Brain pericyte (primary cell): Measurements from ENCODE around the gene CNTFR.

Experiments used
- DNase-seq: peaks from one replicate; pipeline ENCODE4 v3.0.0-alpha.2; 2012; ENCODE audit warnings: low read depth, low spot score

Gene CNTFR

DNA sequence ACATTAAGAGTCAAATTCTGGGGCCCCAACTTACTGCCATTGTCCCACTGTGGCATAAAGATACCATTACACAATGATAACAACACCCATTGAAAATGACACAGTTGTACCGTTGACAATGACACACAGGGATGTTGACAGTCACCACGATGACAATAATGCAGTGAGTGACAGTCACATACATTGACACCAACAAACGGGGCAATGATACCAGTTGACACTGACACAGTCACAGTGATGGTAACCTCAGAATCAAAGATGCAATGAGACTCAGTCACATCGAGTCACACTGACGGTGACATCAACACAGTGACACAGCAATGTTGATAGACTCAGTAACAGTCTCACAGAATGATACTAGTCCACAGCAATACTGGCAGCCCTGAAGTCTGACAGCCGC is 16.9 kb downstream of the CNTFR start:
- DNase-seq: no peak

DNA sequence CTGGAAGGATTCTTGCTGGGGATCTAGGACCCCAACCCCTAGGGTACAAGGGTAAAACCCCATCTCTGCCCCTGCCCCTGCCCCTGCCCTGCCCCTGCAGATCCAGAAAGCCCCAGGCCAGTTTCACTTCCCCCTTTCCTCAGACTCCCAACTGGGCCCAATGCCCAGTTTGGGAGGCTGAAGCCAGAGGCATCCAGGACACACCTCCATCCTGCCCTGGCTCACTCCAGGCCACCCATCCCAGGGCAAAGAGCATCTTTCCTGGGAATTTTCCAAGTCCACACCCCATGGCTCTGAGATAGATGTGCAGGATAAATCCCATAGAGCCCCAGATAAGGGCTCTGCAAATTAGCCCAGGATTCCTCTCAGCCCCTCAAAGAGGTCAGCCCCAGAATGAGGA is 17.4 kb downstream of the CNTFR start:
- DNase-seq: no peak

DNA sequence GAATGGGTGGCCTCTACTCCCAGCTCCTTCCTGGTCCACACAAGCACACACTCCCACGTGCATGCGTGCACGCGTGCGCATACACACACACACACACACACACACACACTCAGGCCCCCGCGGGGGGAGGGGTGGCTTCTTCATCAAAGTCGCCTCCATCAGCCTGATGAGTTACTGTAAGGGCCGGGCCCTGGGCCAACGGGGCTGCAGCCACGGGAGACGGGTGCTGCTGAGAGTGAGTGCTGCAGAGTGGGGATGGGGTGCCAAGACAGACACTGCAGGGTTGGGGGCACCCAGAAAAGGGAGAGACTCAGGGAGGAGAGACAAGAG is 18.1 kb downstream of the CNTFR start:
- DNase-seq: no peak

DNA sequence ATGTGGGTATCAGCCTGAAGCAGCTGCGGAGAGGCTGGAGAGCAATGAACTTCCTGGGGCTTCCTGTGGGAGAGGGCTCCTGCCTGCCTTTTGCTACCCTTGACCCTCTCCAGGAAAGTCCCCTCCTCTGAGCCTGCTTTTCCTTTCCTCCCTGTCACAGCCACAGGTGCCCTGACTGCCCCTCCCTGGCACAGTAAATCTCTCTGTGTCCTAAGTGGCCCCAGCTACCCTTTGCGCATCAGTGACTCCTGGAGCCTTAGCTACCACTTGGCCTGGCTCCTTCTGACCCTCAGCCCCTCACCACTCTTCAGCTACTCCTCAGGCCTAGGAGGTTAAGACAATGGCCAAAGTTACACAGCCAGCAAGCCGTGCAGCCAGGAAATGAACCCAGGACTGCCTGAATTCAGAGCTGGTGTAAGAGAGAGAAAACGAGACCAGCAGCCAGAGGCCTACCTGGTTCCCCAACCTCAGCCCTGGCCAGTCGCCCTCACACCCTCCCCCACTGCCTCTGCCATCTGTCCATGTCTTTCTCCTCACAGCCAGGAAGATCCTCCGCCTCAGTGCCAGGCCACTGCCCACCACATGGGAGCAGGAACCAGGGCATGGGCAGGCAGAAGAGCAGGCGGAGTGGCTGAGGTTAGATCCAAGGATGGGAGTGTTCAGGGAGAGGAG is 18.6 kb downstream of the CNTFR start:
- no peak for DNase-seq

DNA sequence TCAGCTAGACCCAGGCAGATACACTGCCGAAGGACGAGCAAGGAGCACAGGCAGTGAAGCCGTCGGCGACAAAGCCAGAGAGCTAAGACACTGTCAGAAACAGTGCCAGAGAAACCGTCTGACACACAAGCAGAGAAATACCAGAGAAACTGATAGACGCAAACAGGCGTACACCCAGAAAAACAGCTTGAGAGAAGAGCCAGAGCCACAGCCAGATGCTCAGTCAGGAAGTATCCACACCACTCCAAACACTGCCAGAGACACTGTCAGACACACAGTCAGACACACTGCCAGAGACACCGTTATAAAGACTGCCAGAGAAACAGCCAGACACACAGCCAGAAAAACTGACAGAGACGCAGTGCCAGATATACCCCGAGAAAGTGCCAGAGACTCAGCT is 19.1 kb downstream of the CNTFR start:
- no peak for DNase-seq

DNA sequence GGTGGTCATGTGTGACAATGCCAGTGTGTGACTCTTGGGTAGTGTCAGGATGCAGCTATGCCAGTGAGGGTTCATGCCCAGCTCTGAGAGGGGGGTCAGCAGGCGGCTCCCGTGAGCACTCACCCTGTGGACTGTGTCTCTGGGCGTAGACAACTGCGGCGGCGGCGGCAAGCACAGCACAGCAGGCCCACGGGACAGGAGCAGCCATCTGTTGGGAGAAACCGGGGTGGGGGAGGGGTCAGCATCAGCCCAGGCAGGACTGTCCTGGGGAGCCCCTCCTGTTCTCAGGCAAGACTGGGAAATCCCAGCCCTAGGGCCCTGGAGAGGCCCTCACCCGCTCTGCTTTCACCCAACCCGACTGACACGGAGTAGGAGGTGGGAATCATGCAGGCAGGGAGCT is 20.8 kb downstream of the CNTFR start:
- no peak for DNase-seq

DNA sequence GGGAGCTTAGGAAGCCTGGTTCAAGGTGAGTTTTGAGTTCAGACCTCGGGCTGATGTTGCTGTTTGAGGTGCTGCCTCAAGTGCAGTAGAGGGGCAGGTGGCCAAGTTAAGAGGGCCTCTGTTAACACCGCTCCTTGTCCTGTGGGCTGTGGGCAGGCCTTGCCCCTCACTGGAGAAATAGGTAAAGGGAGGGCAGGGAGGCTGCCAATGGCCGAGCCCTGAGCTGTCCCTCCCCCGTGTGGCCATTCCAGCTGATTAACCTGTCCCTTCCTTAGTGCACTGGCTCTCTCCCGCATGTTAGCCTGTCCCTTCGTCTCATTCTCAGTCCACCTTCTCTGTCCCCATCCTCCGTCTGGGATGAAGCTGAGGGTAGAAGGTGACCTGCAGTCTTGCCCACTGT is 21.4 kb downstream of the CNTFR start:
- DNase-seq: no peak

DNA sequence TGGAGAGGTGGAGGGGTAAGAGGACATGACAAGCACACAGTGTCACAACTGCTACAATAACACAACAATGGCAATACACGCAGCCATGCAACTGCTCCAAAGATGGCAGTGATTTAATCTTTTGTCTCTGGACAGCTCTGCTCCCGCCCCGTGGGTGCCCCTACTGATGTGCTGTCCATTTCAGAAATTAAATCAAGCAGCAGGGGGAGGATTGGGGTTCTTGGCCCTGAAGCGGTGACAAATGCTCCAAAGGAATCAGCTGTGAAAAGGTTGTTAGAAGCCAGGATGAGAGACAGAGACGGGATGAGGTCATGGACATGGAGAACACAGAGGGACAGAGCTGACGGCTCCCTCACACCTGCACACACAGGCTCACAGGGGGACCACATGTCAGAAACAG is 22.6 kb downstream of the CNTFR start:
- DNase-seq: no peak

DNA sequence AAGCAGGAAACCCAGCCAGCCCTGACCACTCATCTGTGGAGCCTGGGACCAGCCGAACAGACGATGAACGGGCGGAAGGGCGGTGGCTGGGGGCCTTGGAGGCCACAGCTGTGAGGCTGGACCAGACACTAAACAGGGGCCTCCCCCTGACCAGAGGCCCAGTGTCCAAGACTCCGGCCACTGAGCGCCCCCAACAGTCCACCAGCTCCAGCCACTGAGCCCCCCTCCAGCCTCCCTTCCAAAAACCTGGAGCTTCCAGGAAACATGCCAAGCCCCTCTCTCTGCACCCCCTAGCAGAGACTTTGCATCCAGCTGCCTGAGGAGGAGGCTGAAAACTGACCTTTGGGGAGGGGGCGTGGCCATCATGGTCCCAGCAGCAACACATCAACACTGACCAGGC is 23.2 kb downstream of the CNTFR start:
- DNase-seq: no peak

DNA sequence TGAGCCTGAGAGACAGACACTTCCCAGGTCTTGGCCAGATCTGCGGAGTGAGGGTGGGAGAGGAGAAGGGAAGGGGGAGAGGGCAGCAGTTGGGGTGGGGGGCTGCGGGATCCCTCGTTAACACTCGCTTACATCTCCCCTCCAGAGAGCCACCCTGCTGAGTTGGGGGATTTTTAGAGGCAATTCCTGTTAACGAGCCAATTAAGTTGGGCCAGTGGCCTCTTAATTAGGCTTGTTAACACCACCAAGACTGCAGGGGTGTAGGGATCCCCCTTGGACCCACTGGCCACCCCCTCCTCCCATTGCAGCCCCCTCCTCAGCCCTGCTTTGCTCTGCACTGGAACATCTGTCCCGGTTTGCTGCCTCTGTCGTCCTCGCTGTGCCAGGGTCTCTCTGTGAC is 23.7 kb downstream of the CNTFR start:
- no peak for DNase-seq

DNA sequence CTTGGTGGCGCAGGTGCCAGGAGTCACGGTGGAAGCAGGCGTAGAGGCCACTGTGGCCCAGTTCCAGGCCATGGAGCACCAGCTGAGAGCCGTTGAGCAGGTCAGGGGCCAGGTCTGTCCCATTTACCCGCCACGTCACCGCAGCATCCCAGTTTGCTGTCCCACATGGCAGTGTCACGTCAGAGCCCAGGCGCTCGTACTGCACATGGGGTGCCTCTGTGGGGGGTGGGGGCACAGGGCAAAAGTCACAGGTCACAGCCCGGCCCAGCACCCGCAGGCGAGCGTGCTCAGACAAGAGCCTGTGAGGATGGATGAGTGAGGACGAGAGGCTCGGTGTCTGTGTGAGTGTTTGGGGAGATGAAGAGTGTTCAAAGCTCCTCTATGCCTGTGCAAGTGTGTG is 24.9 kb downstream of the CNTFR start:
- DNase-seq: no peak

DNA sequence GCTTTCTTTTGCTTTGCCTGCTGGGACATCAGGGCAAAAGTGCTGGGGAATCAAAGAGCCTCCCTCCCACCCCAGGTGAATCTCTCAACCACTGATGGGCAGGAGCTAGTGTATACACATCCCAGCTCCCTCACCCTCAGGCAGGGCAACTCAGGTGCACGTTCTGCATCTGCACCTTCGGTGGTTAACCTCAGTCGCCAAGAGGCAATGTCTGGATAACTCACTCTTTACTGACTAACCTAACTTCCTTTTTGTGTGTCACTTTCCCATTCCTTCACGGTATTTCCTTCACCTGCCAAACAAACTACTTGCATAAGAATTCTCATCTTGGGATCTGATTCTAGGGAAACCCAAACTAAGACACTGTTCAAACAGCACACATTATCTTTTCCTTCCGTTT is 26.3 kb downstream of the CNTFR start:
- DNase-seq: no peak

DNA sequence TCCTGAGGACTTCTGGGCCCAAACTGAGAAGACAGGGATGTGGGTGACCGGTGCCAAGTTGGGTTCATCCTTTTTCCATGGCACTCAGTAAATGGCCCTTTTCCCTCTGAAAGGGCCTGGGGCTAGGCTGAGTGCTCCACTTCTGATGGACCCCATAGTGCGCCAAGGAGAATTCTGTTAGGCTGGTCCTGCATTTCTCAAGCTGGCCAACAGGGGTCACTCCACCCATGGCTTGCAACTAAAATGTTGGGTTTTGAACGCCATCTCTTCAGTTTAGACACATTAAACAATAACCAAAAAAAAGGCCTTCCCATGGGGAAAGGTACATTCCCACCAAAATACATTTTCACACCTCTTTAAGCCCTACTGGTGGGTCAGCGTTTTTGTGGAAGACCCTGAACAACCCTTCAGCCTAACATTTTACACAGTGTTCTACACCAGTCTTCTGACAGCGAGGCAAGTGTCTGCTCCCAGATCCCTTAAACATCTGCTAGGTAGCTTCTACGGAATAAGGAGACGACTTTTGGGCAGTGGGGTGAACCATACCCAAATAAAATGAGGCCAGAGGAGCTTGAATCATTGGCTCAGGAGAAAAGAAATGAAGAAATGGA is 27.3 kb downstream of the CNTFR start:
- DNase-seq: no peak

DNA sequence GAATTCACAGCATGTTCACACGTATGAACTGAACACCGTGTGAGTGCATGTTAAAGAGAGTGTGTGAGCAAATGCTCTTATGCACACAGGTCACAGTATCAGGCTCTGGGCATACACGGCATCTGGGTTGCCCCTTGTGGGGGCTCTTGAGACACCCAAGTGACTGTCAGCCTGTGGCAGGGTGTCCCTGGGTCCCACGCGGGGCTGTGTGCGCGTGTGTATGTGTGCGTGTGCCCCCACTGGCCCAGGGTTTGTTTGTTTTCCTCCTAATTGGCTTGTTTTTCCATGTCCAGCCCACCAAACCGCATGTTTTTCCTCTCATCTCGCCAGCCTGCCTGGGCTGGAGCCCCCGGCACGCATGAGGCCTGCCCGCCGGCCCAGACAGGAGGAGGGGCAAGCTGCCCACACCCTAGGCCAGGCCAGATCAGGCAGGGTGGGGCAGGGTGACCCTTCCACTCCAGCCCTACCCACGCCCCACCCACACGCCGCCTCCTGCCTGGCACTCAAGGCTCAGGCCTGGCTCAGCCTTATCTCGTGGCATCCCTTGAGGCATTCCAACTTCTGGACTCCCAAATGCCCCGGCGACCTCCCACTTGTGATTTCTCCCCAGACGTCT is 28.8 kb downstream of the CNTFR start:
- DNase-seq: no peak

DNA sequence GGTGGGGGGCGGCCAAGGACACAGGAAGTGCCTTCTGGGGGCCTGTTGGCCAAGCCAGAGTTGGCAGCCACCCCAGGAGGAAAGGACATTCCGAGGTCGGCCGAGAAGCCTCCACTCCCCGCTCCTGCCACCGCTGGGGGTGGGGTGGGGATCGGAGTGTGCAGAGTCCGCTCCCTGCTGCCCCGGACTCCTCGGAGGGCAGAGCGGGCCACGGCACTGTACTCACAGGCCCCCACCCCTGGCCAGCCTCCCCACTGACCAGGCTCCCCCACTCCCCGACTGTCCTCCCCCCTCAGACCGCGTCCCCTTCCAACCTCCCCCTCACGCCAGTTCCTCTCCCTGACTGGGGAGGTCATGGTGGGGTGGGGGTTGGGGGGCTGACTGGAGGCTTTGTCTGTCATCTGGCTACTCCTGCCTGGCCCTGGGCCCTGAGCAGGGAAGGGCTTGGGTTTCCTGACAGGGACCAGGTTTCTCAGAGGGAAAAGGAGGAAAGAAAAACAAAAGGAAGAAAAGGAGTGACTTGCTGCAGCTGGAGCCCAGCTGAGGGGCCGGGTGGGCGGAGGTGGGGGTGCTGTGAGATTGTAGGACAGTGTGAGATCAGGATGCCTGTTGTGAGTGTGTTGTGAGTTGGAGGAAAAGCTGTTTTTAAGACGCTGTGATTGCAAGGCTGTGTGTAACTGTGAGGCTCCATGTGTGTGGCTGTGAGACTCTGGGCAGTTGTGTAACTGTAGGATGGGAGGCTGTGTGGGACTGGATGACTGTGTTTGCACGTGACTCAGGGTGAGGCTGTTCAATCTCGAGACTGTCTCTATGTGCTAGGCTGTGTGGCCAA is 29.7 kb downstream of the CNTFR start:
- DNase-seq: no peak

DNA sequence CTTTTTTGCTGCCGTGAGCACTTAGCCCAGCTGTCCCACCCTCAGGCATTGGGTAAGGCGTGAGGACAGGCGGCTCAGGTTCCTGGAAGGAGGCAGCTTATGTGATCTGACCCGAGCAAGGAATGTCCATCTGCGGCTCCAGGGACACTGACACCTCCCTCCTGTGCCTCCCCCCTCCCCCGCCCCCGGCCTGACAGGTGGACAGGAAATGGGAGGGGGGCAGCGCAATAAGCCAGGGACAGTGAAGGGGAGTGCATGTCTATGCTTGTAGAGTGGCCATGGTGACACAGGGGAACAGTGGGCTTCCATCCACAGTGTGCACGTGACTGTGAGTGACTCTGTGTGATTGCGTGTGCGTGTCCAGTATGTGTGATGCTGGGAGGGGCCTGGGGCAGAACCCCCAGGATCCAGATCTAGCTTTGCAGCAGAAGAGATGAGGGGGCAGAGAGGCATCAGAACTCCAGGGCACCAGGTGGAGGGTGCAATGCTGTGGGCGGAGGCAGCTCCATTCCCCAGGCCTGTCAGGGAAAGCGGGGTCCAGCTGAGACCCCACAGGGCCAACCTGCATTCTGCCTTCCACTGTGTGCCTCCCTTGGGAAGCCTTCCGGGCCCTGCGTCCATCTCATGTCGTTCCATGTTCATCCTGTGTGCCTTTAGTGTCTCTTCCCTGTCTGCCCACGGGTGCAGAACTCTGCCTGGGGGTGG is 30.5 kb downstream of the CNTFR start:
- DNase-seq: no peak

DNA sequence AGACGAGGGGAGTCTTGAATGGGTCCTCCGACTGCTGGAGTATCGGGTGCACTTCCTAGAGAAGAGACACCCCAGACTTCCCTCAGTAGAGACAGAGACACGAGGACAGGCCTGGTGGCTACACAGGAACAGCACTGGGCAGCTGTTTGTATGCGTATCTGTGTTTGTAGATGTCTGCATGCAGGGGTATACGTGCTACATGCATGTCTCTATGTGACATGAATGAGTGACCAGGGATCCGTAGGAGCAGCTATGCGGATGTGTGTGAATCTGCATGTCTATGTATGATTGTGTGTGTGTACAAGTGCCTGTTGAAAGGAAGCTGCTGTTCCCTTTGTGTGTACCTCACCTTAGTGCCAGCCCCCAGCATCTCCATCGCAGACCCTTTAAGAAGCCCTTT is 31.2 kb downstream of the CNTFR start:
- DNase-seq: no peak

DNA sequence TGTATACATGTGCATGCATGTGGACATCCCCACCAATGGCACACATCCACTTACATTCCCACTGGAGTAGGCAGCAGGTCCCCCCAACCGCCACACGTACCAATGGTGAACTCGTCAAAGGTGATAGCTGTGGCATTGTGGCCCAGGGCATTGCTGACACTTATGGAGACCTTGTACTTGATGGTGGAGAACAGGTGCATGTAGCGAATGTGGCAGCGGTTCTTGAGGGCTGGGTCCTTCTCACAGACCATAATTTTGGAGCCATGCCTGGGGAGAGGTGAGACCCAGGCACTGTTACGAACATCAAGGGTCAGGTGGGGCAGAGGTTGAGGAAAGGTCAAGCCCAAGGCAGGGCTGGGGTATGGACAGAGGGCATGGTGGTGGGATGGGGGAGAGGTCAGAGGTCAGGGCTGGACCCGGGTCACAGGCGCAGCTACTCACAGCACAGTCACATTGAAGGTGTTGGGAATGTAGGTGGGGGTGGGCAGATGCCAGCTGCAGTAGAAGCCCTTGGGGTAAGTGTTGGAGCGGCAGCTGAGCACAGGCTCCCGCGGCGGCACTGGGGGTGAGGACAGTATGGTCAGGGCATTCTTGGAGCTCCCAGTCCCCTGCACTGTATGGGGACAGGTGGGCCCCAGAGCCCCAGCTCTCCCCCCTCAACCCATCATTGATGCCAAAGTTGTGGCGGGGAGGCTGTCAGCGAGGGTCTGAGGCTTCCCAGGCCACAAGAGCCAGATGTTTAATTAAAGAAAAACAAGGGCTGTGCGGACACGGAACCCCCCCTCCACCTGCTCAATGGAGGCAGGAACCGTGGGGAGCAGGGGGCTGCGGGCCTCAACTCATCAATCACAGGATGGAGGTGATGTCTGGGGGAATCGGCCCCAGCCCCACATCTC is 31.9 kb downstream of the CNTFR start:
- DNase-seq: no peak

DNA sequence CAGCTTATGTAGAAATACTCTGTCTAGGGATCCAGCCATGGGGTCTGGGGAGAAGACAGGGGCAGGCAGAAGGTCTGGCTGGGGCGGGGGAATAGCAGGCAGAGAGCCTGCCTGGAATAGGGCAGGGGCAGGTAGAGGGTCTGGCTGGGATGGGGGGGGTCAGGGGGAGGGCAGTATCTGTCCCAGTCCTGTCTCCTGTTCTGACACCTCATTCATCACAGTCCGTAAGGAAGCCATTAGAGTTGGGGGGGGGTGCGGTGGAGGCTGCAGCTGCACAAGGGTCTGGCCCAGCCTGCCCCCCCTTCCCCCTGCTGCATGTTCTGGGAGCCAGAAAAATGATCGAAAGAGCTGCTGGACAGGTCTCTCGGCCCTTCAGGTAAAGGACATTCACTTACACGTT is 32.6 kb downstream of the CNTFR start:
- no peak for DNase-seq

DNA sequence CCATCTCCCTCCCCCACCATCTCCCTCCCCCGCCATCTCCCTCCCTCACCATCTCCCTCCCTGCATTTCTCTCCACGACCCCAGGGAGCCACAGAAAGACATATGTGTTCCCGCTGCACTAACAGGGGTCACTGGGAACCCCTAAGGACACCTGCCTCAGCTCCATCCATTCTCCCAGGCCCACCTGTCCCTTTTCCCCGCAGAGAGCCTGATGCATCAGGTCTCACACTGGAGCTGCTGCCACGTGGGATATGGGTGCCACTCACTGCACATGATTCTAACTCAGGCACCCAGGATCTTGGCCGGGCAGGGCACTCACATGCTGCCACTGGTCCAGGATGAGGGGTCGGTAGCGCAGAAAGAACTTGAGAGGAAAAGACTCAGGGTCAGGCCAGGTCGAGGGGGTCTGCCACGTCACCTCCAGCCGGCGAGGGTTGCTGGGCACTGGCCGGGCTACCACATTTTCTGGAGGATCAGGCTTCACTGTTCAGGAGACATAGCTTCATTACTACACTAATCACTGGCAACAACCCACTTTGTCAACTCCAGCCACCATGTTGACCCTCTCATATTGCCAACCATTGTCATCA is 33.5 kb downstream of the CNTFR start:
- DNase-seq: no peak

DNA sequence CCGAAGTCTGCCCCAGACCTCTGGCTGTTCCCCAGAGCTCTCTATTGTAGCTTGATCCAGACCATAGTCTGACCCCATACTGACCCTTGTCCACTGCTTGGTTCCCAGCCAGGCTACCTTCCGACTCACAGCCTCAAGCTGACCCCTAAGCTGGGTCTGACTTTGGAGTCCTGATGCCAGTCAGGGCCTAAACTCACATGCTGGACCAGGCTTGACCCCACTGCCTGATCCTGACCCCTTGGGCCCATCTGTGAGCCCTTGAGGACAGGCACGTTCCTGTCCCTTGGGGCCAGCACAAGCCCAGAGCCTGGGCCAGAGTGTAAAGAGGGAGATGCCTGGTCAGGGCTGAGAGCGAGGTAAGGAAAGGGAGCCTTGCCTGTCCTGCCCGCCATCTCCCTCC is 34.0 kb downstream of the CNTFR start:
- no peak for DNase-seq
